Stimulated activated CD4-positive, alpha-beta T cell treated with anti-CD3 and anti-CD28 coated beads, Interleukin-4, amount 100 ng/mL, for 1 hour (primary cell): ENCODE measurements around the gene CMC1.
A peak's percentile ranks its signal among the peaks of the same experiment; 100 is the strongest.
"Not testable (repeated sequence)": the region's sequence is repeated elsewhere in the genome, so short reads cannot be mapped to it uniquely, and the experiment has no call there.

ENCODE experiments used
- DNase-seq: peaks from one replicate; pipeline ENCODE4 v3.0.0-alpha.2; 2020

CMC1 gene, protein sequence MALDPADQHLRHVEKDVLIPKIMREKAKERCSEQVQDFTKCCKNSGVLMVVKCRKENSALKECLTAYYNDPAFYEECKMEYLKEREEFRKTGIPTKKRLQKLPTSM

DNA sequence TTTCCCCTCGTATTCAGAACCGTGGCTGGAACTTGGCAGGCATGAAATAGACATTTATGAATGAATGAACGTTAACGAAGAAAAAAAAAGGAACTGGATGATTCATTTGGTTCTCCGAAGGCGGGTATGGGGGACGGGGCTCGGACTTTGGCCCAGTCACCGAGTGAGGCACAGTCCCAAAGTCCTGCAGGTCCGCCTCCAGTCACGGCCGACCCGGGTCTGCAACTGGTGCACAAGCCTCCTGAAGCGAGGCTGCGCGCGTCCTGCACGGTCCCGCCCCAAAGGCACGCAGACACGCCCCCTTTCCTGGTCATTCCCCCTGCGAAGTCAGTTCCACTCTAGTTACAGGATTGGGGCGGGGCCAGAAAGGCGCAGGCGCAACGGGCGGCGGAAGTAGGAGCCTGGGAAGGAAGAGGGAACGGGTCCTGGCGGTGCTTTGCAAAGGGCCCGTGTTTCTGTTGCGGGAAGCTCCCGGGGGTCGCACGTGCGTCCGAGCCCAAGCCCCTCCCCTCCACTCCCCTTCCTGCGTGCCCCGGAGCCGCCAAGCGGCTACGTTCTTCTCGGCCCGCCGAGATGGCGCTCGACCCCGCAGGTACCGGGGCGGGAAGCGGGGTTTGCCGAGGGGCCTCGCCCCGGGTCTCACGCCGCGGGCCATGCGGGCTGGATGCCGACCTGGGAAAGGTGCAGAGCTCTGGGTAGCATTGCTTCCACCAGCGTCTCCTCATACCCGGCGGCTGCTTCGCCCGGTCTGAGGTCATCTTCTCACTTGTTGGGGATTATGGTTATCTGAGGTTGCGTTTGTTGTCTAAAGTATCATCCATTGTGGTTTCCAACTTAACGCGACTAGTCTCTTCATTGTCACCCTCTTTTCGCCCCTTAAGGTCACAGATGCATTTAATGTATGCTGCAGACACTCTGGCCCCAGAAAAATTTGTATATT is at the start of gene CMC1:
TSS of gene CMC1 (plus strand) at position 399 of the 940 bp plus-strand sequence. CDS start at position 574, 175 bp downstream.
- DNase-seq = peak; percentile 96

DNA sequence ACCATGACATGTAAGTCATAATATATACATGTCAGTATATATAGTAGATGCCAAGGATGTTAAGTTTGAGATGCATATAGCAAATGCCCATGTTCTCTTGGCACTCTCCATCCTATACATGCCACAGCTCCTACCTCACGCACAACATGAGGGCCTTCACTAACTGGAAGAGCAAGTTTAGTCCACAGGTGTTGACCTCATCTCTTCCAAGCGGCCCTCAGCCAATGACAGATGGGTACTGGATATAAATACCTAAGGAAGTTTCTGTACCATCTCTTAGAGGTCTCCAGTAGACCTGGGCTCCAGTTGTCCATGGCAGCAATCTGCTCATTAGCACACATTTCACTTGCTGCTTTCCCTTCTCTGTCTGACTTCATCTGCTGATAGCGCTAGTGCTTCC is 43.3 kb upstream of the CMC1 start:
- DNase-seq = no peak

GRCh38 chr3:28198974-28199373 is 42.4 kb upstream of the CMC1 start:
- no peak for DNase-seq

DNA sequence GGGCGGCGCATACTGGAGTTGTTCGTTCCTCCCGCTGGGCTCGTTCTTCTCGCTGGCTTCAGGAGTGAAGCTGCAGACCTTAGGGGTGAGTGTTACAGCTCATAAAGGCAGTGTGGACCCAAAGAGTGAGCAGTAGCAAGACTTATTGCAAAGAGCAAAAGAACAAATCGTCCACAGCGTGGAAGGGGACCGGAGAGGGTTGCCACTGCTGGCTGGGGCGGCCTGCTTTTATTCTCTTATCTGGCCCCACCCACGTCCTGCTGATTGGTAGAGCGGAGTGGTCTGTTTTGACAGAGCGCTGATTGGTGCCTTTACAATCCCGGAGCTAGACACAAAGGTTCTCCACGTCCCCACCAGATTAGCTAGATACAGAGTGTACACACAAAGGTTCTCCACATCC is 41.8 kb upstream of the CMC1 start:
- DNase-seq = not testable (repeated sequence)

- DNase-seq = not testable (repeated sequence)
Observed at GRCh38 chr3:28200366-28200848, 41.0 kb upstream of the CMC1 start.

DNA sequence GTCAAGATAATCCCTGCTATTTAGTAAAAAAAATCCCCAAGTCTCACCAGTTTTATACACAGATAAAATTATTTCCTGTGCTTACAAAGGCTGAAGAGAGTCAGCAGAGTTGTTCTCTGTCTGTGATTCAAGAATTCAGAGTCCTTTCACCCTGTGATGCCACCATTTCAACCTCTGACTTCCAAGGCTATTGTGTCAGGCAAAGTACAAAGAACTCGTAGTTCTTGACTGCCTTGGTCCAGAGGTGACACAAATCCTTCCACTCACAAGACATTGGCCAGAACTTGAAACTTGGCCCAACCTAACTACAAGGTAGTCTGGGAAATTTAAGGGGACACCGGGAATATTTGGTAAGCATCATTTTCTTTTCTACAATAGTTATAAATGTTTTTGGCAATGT is 34.9 kb upstream of the CMC1 start:
- no peak for DNase-seq

GRCh38 chr3:28207000-28207733 is 34.3 kb upstream of the CMC1 start:
- no peak for DNase-seq

DNA sequence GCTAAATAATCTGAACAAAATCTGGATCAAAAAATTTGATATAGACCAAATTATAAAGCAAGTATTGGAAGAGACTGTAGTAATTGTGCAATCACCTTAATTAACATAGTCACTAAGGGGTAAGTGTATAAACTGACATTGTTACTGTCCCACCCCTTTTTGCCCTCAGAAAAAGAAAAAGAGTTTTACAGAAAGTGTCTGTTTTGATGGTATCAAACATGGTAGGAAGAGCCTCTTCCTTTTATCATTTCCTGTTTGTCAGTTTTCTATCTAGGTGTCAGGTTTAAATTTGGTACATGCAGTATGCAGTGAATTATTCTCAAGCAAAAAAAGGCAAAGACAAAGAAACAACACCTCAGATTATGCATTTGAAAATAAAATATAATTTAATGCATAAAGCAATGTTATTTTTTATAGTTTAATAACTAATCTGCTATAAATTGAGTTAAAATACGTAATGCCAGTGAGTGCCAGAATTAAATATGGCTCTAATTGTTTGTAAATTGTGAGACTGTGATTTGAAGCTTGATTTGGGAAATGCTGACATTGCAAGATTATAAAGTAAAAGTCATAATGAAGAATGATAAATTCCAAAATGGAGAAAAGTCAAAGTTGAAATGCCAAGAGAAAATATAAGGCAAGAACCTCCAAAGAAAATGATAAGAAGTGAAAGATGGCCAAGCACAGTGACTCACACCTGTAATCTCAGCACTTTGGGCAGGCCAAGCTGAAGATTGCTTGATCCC is 30.3 kb upstream of the CMC1 start:
- no peak for DNase-seq

GRCh38 chr3:28212681-28213080 is 28.7 kb upstream of the CMC1 start:
- no peak for DNase-seq

DNA sequence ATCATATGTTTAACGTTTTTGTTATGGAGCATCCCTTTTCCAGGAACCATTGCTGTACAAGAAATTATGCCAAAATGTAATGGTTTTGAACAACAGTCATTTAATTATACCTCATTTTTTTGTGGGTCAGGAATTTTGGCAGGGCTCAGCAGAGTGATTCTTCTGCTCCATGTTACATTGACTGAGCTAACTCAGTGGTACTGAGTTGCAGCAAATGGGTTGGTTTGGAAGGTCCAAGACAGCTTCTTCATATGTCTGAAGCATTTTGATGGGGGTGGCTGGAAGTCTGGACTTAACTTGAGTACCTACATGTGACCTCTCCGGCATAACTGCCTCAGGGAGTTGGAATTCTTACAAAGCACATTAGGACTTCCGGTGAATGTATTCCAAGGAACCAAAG is 26.0 kb upstream of the CMC1 start:
- no peak for DNase-seq

DNA sequence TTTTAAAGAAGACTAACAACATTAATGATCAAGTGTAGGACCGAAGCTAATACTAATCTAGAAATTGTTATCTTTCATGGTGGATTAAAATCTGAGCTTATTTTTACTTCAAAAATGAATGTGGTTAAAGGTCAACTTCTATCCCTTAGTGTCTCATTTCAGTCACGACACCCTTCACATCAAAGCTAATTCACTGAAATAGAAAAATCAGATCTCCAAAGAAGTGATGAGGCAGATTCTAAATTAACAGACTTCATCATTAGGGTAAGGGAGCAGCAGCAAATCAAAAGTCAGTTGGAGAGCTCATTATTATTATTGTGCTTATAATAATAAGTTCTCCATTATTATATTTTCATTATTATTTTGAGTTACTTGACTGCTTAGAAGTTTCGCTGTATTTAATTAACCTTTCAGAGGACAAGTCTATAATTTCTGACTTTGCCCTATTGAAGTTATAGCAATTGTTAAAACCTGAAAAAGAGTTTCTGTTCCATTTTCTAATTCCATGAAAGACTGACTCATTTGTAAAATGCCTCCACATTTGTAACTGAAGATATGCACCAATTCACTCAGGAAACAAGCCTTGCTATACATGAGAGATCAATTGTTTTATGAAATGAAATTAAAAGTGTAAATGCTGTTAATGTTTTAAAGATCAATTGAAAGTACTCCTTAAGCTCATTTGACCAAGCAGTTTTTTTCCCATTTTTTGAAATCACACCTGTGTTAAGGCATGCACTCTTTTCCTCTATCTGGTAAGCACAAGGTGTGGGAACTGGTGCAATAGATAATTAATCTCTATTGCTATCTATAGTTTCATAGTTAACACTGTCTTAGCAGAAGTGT is 23.1 kb upstream of the CMC1 start:
- no peak for DNase-seq

DNA sequence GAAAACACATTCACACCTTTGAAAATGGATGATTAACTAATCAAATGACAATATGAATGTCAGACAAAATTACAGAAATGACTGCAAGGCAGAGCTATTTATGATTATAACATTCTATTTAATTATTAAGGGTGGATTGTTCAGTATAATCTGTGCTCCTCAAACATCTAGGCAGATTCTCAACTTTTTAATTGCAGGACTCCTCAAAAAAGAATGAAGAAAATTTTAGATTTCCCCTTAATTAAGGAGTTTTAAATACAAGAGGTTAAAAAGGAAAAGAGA is 22.6 kb upstream of the CMC1 start:
- DNase-seq = no peak

GRCh38 chr3:28224430-28224829 is 17.0 kb upstream of the CMC1 start:
- DNase-seq = peak; percentile 17

DNA sequence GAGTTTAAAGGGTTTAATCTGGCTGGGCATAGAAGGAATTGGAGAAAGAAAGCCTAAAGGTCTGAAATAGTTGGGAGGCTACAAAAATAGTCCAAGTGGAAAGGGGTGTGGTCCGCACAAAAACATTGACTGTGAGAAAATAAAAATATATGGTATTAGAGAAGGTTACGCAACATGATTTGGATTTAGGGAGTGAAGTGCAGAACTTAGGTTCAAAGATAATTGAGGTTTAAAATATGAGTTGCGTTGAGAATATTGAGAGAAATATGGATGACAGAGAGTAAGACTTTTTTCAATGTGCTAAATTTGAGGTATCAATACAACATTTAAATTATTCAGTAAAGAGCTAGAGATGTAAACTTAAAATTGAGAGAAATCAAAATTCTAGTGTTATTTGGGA is 15.4 kb upstream of the CMC1 start:
- DNase-seq = no peak

GRCh38 chr3:28228623-28229022 is 12.8 kb upstream of the CMC1 start:
- DNase-seq = no peak

DNA sequence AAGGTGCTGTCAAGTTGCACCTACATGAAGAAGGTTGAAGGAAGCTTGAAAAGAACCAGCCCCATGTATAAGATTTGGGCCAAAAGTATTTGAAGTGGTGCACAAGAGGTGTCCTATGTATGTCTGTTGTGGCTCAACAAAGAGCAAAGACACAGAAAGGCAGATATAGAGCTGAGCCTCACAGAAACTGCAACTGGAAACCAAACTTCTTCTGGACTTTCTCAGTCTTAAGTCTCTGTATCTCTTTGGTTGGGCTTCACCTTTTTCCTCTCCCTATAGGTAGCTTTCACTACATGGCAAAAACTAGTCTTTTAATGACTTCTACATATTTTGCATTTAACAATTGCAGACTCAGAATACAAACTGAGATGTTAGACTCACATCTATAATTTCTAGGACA is 8.8 kb upstream of the CMC1 start:
- no peak for DNase-seq

- no peak for DNase-seq
Observed at GRCh38 chr3:28234454-28234853, 7.0 kb upstream of the CMC1 start.

DNA sequence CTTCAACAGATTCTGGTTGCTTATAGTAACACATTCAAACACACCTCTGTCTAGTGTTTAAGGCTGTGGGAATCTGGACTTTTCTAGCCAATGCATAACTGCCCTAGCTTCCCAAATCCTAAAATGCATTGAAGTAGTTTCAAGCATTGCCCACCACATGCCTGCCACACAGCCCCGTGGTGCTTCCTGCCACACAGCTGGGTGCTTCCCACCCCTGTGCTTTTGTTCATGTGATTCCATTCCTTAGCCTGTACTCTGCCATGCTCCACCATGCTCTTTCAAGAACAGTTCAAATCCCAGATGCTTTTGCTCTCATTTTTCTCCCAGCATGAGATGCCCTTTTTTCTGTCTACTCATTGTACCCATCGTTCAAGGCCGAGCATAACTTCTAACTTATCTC is 2.3 kb upstream of the CMC1 start:
- no peak for DNase-seq

DNA sequence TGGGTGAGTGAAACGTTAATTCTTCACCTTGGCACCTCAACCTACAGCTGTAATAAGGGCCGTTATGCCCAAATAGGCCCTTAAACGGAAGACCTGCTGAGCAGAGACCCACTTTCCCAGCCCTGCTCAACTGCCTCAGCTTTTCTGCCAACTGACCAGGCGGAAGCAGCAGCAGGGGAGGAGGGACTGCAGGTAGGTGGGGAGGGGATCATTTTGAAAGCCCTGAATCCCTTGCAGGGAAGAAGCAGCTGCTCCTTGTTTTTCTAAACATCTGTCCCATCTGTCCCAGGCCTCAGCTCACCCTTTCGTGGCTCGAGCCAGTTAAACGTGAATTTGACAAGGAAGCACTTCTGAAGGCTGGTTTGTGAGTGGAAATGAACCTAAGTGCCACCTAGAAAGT is 978 bp upstream of the CMC1 start:
- no peak for DNase-seq

- no peak for DNase-seq
Observed at GRCh38 chr3:28242519-28242918, 1.1 kb downstream of the CMC1 start.

GRCh38 chr3:28243424-28244106 is 2.1 kb downstream of the CMC1 start:
- no peak for DNase-seq

- no peak for DNase-seq
Observed at GRCh38 chr3:28244491-28244890, 3.1 kb downstream of the CMC1 start.
